Measurements from ENCODE around the gene SLC25A46.

DNA sequence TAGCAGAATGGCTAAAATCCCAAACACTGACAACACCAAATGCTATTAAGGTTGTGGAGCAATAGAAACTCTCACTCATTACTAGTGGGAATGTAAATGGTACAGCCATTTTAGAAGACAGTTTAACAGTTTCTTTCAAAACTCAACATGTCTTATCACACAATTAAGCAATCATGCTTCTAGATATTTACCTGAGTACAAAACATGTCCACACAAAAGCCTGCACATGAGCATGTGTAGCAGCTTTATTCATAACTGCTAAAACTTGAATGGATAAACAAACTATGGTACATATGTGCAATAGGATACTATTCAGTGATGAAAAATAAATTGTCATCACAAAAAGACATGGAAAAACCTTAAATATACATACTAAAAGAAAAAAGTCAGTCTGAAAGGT lies 31.5 kb downstream of the SLC25A46 start:
- TF ChIP-seq, protein P1, sequence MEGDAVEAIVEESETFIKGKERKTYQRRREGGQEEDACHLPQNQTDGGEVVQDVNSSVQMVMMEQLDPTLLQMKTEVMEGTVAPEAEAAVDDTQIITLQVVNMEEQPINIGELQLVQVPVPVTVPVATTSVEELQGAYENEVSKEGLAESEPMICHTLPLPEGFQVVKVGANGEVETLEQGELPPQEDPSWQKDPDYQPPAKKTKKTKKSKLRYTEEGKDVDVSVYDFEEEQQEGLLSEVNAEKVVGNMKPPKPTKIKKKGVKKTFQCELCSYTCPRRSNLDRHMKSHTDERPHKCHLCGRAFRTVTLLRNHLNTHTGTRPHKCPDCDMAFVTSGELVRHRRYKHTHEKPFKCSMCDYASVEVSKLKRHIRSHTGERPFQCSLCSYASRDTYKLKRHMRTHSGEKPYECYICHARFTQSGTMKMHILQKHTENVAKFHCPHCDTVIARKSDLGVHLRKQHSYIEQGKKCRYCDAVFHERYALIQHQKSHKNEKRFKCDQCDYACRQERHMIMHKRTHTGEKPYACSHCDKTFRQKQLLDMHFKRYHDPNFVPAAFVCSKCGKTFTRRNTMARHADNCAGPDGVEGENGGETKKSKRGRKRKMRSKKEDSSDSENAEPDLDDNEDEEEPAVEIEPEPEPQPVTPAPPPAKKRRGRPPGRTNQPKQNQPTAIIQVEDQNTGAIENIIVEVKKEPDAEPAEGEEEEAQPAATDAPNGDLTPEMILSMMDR (IDR thresholded peaks at IDR 0.05 in 4 of 5, conservative IDR thresholded peaks at IDR 0.05 in 1 of 5): no peak
- no peak for TF ChIP-seq POLR2A (IDR thresholded peaks at IDR 0.05)

All from gastrocnemius medialis (tissue), 4 donors.